Effector CD4-positive, alpha-beta T cell (primary cell): ENCODE results near the gene CLEC10A.
"Not testable (repeated sequence)": the region's sequence is repeated elsewhere in the genome, so short reads cannot be mapped to it uniquely, and the experiment has no call there.

Experiments used
- DNase-seq: peaks from one replicate; pipeline ENCODE4 v3.0.0-alpha.2; 2020

Gene CLEC10A

DNA sequence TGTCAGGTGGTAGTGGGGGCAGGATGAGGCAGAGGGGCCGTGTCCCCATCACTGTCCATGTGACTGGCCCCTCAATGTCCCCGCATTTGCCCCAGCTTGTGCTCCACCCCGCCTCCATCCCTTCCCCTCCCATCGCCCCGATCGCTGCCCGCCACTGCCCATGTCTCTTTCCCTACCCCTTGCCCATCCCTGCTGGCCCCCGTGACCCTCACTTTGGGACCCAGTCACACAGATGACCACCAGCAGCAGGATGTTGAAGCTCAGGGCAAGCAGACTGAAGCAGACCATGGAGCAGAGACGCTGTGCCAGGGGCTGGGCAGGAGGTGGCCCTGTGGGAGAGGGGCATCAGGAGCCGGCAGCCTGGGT lies 28.5 kb upstream of the CLEC10A start:
- no peak for DNase-seq

DNA sequence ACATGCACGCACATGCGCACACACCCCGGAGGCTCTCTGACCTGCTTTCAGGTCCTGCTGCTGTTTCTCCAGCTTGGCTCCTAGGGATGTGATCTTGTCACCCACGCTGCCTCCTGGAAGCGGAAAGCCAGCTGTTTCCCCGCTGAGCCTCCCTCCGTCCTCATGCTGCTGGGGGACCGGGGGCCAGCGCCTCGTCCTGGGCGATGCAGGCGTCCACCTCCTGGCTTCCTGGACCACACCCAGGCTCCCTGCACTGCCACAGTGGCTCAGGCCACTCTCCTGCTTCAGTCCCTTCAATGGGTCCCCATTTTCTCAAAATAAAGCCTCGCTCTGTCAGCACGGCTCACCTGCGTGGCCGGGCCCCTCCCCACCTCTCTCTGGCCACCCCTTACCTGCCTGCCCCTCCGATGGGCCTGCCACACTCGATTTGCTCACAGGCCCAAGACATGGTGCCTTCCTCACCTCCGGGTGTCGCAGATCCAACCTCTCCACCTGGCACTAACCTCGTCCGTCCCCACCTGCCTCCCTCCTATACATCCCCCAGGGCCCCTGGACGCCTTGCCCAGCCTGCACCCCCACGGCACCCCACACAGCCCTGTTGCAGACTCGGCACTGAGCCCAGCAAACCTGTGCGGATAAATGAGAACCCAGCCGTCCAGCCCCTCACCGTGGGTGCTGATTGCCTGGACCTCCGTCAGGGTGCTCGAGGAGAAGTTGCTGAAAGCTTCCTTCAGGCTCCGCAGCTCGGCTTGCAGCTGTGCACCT lies 27.9 kb upstream of the CLEC10A start:
- DNase-seq = no peak

DNA sequence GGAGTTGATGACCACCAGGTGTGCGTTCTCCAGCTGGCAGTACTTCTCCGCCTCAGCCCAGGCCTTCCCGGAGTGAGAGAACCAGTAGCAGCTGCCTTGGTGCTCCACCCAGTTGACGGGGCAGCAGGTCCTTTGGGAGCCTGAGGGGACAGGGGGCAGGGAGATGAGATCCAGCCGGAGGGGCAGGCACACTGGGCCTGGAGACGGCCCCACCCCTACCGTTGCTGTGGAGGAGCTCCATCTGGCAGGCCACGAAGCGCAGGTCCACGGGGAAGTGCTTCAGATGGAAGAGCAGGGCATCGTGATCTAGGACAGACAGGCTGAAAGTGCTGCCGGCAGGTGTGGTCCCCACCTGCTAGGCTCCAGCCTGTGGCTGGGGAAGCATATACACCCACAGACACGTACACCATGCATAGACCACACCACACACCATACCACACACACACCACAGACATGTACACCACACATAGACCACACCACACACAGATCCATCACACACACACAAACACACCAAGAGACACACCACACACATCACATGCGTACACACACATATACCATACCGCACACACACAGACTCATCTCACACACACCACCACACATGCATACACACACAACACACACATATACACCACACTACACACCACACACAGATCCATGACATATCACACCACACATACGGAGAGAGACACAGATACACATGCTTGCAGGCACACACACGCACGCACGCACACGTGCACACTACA lies 27.1 kb upstream of the CLEC10A start:
- no peak for DNase-seq

- no peak for DNase-seq
These were observed 22.4 kb upstream of the CLEC10A start for GRCh38 chr17:7102421-7102820.

- DNase-seq = no peak
These were observed 21.5 kb upstream of the CLEC10A start for GRCh38 chr17:7101531-7101930.

GRCh38 chr17:7100641-7101379 lies 20.8 kb upstream of the CLEC10A start:
- DNase-seq = not testable (repeated sequence)

DNA sequence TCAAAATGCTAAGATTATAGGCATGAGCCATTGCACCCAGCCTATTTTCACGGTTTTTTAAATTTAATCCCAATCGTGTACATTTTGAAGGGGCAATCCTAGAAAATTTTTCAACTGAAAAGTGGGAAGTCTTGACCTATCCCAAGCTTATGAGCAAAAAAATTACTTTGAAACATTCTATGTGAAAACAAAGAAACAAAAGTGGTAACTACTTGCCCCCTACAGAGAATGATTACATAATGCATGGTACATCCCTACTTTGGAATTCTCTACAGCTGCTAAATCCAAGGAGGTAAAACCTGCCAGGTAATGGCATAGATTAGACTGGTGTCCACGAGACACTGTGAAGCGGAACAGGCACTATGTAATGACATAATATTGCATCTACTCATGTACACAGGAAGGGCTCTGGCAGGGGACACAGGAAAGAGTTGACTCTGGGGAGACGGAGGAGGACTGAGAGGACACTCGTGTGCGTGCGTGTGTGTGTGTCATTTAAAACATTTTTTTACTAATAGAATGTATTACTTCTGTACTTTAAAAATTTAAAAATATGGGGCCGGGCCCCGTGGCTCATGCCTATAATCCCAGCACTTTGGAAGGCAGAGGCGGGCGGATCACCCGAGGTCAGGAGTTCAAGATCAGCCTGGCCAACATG lies 18.9 kb upstream of the CLEC10A start:
- DNase-seq = no peak

DNA sequence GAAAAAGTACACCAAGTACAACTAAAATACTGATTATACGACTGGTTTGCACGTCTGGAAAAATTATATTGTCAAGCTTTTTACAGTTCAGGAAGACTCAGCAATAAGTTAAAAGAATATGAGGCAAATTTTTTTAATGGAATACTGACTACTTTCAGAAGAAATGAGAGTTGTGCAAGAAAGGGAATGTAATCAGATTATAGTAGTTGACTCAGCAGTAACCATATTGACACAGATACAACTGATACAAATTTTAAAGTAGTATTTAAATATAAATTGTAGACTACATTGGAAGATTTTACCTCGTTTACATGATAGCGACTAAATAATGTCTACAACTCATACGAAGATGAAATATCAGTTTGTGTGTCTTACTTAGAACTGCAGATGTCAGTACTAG lies 17.9 kb upstream of the CLEC10A start:
- no peak for DNase-seq

DNA sequence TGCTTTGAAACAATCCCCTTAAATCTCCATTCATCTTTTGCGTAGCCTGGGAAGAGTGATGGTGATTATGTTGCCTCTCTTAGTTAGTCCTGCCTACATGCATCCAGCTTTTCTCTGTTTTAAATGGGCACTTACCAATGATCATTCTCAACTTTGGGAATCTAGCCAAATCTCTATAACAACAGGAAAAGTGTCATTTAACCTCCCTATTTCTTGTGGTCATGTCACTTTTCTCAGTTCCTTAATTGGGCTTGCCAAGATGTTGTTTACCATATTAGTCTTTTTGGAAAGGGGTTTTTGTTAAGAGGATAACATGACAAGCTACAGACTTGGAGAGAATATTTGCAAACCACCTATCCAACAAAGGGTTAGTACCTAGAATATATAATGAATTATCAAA lies 15.6 kb upstream of the CLEC10A start:
- no peak for DNase-seq

DNA sequence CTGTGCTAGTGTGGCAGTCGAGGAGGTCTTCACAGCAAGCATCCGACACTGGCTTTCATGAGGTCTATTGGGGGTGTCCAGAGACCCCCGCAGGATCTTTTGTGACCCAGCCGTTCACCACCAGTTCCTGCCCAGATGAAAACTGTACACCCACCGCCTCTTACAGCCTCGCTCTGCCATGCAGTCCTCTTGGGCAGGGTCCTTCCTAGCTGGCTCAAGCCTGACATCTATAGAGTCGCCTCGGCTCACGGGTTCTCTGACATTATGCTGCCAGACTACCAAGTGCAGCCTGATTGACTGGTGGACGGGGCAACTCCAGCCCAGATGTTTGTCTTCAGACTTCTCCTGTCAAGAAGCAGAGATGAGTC lies 14.6 kb upstream of the CLEC10A start:
- DNase-seq = no peak

DNA sequence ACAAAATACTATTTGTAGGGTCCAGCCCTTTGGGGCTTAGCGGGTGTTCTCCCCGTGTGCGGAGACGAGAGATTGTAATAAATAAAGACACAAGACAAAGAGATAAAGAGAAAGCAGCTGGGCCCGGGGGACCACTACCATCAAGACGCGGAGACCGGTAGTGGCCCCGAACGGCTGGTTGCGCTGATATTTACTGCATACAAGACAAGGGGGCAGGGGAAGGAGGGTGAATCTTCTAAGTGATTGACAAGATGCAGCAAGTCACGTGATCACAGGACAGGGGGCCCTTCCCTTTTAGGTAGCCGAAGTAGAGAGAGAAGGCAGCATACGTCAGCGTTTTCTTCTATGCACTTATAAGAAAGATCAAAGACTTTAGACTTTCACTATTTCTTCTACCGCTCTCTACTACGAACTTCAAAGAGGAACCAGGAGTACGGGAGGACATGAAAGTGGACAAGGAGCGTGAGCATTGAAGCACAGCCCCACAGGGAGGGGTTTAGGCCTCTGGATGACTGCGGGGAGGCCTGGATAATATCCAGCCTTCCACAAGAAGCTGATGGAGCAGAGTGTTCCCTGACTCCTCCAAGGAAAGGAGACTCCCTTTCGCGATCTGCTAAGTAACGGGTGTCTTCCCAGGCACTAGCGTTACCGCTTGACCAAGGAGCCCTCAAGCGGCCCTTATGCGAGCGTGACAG lies 11.4 kb upstream of the CLEC10A start:
- DNase-seq = not testable (repeated sequence)

- not testable (repeated sequence) for DNase-seq
These were observed 9.5 kb upstream of the CLEC10A start for GRCh38 chr17:7089570-7089969.

GRCh38 chr17:7088442-7088841 lies 8.4 kb upstream of the CLEC10A start:
- not testable (repeated sequence) for DNase-seq

- DNase-seq = no peak
These were observed 4.0 kb upstream of the CLEC10A start for GRCh38 chr17:7084088-7084487.

DNA sequence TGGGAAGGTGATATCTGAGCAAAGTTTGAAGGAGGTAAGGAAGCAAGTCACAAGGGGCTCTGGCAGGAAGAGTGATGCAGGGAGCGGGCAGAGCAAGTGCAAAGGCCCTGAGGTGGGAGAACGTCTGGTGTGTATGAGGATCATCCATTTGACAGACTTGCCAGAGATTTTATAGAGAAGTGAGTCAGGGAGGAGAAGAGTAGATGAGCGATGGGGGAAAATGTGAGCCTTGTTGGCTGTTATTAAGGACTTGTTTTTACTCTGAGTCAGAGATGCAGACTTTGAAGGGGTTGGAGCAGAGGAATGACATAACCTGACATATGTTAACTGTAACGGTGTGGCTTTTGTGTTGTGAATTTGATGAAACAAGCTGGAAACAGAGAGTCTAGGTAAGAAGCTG lies 3.5 kb upstream of the CLEC10A start:
- DNase-seq = no peak

- DNase-seq = no peak
These were observed 1.5 kb upstream of the CLEC10A start for GRCh38 chr17:7081341-7082062.

GRCh38 chr17:7080456-7081041 lies 498 bp upstream of the CLEC10A start:
- no peak for DNase-seq

DNA sequence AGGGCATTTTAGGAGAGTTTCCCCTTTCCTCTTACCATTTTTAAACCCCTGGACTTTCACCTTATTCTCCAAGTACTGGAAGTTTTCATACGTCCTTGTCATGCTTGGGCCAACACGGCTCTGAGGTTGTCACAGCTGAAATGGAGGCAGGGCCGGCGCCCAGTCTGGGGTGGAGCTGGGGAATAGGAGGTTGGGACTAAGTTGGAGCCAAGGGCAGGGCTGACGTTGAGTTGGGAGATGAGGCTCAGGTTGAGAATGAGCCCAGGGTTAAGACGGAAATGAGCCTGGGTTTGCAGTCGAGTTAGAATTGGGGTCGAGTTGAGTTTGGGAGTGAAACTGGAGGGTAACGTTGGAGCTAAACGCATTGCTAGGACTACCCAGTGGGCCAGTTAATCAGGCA lies 1.3 kb downstream of the CLEC10A start:
- no peak for DNase-seq

DNA sequence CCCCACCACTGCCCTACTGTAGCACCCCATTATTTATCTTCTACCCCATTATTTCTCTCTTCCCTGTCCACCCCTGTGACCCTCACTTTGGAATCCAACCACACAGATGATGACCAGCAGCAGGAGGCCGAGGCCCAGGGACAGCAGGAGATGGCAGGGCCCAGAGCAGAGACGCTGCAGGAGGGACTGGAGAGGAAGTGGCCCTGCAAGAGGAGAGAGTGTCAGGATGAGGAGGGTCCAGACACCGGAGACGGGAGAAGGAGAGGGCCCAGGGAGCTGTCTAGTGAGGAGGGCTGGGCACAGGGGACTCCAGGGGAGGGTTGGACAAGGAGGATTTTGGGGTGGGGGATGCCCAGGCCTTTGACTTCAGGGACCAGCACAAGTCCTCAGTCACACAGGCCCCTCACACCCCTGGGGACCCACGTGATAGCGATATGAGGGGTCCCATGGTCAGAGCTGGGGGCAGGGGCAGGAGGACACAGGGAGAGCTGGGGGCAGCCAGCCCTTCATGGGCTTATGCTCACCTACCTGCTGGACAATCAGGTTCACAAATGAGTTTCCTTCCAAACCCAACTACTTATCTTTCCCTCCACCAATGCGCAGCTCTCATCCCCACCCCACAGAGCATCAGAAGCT lies 2.0 kb downstream of the CLEC10A start:
- no peak for DNase-seq

DNA sequence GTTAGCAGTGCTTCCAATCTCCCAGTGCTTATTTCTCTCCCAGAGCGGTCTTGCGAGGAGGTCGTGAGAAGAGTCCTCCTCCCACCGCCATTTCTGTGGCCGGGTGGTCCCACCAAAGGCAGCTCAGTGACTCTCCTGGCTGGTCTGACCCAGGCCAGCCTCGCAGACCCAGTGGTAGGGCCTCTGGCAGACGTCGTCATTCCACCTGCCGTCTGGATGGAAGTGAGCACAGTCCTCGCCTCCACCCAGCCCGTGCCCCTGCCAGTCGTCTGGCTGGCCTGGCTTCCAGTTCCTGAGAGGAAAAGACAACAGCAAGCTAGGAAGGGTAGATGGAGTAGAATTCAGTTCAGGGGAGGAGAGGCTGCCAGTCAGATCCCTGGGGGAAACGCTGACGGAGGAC lies 5.1 kb downstream of the CLEC10A start:
- DNase-seq = no peak

DNA sequence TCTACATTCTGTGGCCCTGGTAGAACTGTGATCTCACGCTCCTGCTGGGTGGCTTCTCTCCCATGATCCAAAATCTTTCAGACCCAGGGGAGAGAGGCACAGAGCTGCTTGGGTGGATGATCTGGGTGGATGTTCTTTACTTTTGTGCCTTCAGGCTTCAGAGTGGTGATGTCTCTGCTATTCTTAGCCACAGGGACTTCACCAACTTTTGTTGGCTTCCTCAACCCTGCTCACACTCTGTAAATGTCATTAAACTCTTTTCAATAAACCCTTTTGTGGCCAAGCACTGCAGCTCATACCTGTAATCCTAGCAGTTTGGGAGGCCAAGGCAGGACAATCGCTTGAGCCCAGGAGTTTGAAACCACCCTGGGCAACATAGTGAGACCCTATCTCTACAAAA lies 7.6 kb downstream of the CLEC10A start:
- DNase-seq = no peak
